ENCODE results near the gene CMKLR1.

The CMKLR1 gene

DNA sequence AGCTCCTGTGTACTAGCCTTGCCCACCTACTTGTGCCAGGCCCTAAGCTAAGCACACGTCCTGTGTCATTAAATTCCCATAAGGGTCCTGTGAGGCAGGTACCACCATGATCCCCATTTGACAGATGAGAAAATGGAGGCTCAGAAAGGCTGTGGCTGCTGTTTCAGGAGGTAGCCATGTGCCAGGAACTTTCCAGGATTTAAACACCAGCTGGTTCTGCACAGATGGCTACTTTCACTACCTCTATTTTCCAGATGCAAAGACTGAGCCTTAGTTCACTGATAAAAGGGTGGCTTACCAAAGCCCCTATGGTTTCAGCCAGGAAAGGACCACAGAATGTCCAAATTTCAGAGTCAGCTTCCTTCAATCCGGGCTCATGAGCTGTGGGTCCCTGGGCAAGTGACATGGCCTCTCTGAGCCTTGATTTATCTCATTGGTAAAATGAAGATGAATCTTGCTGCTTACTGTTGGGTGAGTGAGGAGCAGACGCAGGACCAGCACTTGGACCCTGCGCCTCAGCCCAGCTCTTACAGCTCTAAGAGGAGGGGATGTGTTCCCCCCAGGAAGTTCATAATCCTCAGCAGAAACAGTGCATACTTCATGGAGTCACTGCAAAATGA is 23.5 kb downstream of the CMKLR1 start:
- no peak for DNase-seq (ENCODE audit: low read depth)

DNA sequence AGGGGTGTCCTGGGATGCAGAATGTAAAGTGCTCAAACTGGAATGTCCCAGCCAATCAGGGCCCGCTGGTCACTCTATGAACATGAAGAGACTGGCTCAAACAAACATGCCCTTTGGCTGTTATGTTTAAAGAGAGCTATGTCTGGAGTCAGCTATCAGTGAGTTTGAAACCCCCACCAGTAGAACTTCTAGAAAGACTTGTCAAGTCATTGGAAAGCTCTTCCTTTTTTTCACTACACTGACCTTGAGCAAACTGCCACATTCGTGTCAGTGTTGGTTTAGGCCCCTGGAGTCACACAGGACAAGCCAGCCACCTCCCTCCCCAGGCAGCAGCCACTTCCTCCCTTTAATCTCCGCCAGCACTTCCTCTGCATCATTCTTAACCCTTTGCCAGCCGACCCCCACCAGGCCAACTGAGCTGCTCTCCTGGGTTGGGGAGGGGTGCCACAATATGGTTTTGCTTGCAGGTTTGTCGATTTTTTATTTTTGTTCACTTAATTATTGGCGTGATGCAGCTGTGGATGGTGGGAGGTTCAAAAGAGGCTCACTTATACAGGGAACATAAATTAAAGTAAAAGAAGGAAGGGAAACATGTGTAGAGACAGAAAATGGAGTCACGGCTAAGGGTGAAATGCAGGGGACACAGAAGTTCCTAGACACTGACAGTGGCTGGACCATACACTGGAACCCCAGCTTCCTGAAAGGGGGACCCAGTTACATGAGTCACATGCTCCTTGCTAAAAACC is 25.3 kb downstream of the CMKLR1 start:
- no peak for DNase-seq (ENCODE audit: low read depth)

DNA sequence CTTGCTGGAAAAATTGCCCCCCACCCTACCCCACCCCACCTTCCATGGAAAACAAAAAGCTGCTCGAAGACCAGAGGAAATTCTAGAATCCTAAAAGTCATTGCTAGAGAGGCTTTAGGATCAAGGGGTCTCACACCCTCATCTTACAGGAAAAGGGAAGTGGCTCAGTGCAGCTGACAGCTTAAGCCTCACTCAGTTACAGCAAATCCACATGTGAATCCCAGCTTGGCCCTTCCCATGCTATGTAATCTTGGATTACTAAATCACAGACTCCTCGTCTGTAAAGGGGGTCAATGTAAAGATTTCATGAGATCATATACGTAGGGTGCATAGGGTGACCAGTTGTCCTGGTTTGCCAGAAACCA is 25.9 kb downstream of the CMKLR1 start:
- no peak for DNase-seq (ENCODE audit: low read depth)

DNA sequence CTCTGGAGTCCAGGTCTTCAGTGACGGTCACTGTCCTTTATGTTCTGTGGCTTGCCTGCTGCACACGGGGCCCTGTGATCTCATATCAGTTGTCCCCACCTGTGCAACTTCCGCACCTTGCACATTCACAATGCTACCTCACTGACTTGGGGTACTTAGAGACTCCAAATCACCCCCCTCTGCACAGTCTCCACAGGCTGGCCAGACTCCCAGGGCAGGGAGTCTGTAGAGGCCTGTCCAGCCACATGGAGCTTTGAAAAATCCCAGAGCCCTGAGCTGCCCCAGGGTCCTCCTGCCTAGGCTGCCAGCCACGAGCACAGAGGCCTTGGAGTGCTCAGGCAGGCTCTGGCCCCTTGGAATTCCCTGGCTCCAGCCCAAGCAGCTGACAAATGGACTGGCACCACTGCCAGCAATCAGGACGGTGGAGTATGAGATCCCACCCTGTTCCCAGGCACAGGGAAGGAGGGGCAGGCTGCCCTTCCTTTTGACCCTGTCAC is 26.4 kb downstream of the CMKLR1 start:
- DNase-seq (ENCODE audit: low read depth), result no peak

DNA sequence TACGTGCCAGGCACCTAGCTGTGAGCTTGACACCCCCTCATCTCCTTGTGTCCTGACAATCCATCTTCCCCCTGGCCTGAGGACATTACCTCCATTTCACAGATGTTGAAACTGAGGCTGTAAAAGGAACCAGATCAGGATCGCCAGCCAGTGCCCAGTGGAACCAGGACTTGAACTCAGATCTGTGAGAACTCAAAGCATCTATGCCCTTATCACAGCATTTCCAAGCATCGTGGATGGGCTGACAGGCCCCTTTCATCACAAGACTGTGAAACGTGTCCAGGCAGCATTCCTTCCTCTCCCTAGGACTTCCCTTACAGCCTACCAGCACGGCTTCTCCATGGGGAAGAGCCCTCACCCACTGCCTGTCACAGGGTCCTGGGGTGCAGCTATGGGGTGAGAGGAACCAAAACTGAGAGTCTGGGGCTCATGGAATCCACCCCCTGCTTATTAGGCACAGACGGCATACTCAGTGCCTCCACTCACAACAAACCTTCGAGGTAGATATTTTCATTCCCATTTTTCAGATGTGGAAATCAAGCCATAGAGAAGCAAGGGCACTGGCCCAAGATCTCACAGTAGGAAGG is 26.9 kb downstream of the CMKLR1 start:
- DNase-seq (ENCODE audit: low read depth), result no peak

DNA sequence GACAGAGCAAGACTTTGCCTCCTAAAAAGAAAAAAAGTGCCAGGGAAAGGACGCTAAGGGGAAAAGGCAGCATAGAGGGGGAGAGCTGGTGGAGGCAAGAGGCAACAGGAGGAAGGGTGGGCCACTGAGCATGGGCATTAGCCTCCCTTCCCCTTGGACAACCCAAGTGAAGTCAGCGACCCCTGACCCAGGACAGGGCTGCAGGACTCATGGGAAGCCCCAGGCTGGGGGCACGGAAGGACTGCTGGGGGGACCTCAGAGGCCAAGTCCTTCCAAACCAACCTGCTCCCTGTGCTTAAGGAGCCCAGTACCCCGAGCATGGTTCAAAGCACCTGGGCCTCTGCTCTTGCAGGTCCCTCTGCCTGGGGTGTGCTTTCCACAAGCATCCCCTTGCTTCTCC is 27.5 kb downstream of the CMKLR1 start:
- DNase-seq (ENCODE audit: low read depth), result no peak

DNA sequence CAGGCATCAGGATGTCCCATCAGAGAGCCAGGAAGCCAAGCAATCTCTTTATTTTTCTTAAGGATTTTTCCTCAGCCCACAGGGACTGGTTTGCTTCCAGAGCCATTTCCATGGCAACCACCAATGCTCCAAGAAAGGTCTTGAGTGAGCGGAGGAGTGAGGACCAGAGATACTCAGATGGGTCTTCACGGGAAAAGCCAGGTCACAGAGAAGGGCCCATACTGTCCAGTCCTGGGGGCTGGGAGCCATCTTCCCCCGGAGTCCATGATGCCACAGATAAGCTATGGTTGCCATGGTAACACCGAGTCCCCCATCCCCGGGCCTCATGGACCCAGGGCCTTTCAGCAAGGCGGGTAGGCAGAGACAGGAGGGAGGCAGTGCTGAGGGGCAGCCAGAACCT is 28.6 kb downstream of the CMKLR1 start:
- DNase-seq (ENCODE audit: low read depth), result no peak

DNA sequence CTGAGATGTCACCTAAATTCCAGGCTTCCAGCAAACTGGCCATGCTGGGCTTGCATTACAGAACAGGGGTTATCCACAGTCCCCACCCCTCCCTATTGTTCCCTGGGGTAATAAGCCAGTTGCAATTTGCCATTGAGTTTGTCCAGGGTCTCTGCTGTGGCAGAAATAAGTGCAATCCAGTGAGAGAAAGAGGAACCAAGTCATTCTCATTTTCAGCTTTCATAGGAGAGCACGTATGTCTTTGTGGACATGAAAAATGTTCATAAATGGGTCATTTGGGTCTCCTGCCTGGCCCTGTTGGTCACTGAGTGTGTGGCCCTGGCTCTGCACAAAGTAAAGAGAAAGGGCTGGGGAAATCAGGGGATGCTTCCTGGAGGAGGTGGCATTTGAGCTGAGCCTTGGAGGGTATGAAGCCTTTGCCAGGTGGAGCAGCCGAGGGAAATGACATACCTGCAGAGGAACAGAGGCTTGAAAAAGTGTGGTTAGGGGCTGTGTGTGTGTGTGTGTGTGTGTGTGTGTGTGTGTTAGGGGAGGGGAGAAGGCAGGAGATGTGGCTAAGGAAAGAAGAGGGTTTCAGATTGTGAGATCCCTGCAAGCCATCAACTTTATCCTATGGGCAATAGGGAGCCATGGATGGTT is 29.3 kb downstream of the CMKLR1 start:
- DNase-seq (ENCODE audit: low read depth), result no peak

DNA sequence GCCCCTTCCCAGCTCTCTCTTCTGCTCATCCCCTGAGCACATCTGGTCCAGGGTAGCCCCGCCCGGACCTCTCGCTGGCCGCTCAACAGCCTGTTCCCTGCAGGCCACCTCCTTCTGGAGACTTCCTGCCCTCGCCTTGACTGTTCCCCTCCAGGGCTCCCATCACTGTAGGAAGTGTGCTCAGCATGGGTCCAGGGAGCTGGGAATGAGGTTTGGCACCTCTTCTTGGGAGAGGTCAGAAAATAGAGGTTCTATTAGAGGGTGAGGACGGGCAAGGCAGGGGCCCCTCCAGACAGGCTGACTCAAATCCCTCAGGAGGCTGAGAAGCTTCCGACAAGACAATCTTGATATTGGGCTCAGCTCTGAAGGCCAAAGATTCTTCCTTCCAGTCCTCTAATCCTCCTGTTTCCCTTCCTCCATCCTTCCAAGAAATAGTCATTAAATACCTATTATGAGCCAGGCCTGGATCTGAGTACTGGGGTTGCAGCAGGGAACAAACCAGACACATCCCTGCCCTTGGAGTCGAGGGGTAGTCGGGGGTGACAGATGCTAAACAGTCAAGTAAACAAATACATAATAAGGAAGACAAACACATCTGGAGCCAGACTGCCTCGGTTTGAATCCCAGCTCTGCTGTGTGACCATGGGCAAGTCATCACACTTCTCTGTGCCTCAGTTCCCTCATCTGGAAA is 30.6 kb downstream of the CMKLR1 start:
- DNase-seq (ENCODE audit: low read depth), result no peak

DNA sequence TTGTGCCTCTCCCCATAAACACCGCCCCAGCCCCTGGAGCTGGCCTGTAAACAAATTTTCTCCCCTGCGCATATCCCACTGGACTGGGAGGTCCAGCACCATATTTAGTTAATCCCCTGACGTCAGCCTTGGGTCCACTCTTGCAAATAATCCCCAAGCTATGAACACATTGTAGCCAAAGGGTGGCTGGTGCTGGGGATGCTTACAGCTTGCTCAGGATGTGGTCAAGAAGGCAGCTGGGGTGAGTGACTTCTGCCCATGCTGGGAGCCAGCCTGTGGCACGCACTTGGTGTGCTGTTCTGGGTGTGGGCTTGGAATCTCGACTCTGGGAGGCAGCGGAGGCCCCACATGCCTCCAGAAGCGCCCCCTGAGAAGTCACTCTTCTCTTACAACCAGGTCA is 32.1 kb downstream of the CMKLR1 start:
- DNase-seq (ENCODE audit: low read depth), result peak; percentile 79

DNA sequence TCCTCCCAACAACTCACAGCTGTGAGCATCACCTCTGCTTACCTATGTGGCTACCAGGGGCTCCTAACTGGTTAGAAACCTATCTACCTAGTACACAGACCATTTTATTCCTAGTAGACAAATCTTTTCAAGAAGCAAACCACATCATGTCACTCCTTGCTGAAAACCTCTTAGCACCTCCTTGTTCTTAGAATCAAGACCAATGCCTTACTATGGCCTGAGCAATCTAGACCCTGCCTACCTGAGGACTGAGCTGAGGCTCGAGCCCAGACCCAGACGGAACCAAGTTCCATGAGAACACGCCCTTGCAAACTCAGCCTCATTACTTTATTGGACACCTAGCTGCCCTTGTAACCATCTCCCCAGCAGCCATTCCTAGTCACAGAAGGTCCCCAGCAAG is 32.6 kb downstream of the CMKLR1 start:
- no peak for DNase-seq (ENCODE audit: low read depth)

DNA sequence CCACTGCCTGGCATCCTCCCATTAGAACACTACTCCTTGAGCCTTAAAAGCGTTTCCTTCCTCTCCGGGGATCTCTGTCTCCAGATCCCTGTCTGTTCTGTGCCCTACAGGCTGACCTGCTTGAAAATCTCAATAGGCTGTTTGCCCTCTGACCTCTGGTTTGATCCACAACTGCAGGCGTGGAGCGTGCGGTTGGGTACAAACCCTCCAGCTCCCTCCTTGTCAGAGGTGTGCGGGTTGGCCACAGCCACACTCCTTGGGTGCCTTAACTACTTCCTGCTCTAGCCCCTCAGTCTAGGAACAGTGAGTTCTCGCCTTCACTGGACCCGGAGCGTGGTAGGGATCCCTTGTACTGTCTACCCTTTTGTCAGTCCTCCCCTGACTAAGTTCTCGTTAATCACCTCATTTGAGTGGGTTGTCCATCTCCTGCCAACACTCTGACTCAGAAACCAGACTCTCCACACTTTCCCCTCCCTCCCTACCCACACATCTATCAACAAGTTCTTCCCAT is 33.1 kb downstream of the CMKLR1 start:
- DNase-seq (ENCODE audit: low read depth), result peak; percentile 81

DNA sequence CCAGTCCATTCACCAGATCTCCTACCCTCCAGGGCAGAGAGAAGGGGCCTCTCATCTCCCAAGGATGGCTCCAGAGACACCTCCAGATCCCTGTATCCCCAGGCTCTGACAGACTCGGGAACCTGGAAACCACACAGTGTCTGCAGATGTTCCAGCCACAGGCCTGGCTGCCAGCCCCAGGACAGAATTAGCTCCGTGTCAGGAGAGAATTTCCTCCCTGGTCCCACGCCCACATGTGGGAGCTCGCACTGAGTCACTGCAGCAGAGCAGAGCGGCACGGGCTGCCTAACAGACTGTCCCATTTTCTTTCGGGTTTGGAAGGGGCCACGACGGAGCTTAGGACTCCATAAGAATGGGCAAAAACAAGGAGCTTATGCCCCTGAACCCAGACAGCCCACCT is 33.6 kb downstream of the CMKLR1 start:
- peak; percentile 93 for DNase-seq (ENCODE audit: low read depth)

DNA sequence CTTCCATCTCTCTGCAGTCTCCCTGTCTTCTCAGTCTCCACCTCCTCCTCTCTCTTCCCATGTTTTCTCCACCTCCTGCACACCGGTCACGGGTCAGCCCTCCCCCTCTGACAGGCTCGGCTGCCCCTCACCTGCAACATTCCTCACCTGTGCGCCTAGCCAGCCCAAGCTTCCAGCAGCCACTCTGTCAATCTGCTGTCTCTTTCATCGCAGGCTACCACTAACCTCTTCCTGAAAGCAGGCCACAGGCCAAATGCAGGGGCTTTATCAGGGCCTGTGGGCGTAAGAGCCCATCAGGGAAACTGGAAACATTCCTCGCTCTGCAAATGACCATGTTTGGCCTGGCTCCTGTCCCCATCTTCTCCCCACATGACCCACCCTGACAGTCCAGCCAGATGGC is 34.5 kb downstream of the CMKLR1 start:
- no peak for DNase-seq (ENCODE audit: low read depth)

DNA sequence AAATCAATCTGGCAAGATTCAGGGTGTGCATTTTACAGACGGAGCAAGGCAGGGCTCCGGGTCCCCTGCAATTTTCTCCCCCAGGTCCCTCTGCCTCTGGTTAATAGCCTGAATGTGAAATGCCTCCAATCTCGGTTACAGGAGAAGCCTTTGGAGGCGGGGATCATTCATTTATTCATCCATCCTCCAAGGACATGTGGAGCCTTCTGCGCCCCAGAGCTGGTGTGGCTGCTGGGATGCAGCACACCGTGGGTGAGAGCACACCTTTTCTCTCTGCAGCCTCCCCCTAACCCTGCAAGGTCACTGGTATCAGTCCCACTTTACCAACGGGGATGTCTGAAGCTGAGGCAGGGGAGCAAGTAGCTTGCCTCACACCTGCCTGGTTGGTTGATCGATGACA is 35.4 kb downstream of the CMKLR1 start:
- no peak for DNase-seq (ENCODE audit: low read depth)

DNA sequence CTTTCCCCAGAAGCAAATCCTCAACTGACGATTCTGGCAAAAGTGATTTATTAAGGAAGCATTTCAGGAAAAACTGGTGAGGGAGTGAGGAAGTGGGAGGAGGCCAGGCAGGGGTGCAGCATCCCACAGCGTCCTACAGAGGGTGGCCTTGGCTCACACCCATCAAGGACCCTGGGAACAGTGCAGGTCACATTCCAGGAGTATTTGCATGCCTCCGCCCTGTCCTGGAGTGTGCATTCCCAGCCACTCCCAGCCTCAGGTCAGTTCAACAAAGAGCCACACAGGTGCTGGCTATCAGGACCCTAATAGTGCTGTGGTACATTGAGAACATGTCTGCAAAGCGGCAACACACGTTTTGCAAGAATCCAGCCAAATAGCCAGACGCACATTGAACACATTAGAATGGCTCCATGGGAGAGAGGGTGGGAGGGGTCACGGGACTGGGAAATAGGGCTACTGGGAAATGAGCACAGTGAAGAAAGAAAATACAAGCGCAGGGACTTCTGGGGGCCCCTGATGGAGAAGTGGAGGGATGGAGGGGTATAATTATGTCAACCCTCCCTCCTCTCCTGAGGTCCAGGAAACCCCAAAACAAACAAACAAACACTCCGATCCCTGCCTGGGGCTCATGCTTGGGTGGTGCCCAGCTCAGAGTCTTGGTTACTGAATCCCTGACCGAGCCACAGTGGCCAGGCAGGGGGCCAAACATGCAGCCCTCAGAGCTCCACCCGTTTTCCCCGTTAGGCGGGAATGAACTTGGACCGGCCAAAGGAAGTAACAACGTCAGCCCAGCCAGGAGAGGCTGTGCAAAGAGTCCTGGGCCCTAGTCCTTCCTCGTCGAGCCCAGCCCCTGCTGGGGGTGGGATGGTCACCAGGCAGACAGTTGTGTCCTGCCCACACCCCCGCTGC is 36.5 kb downstream of the CMKLR1 start:
- peak; percentile 86 for DNase-seq (ENCODE audit: low read depth)

DNA sequence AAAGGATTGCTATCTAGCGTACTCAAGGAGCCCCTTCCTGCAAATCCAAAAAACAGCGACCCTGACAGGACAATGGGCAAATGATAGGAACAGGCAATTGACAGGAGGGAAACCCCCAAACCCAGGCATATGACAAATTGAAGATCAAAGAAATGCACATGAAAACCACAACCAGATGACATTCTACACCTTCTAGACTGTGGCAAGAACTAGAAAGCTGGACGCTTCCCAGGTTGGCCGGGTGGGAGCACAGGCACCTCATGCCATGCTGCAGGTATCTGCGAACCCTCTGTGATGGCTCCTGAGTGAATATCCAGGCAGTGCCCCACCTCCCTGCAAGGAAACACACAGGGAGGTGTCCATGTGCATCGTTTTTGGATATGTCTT is 37.1 kb downstream of the CMKLR1 start:
- no peak for DNase-seq (ENCODE audit: low read depth)

DNA sequence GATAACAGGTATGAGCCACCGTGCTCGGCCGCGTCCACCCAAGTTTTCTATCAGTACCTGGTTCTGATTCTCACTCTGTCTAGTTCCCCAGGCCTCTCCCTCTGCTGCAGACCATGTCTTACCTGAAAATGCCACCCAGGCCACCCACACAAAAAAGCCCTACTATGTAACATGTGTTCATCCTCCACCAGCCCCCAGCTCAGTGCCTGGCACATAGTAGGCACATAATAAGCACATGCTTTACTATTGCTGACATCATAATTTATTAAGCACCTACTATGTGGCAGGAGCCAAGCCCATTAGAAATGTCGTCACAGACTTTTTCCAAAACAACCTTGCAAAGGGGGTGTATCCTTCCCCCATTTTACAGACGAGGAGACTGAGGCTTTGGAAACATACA is 37.8 kb downstream of the CMKLR1 start:
- no peak for DNase-seq (ENCODE audit: low read depth)

DNA sequence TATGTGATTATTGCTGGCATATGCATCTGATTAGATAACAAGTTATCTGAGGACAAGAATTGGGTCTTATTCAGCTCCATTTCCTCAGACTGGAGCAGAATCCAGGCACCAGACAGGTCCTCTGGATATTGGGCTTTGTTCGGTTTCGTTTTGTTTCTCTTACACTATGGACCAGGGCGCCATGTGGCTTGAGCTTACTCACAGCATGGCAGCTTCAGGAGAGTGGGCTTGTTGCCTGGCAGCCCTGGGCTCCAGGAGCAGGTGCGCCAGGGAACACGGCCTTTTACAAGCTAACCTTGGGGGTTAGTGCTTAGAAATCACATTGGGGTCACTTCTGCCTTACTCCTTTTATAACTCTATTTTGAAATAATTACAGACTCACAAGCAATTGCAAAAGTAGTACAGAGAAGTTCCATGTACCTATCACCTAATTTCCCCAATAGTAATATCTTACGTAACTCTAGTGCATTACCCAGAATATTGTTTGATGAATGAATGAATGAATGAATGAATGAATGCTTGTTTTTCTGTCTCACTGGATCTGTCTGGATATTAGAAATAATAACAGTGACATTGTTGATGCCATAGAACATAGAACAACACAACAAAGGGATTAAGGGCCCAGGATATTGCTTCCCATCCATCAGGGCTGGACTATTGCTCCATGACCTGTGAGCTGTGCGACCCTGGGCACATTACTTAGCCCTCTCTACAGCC is 39.0 kb downstream of the CMKLR1 start:
- no peak for DNase-seq (ENCODE audit: low read depth)

DNA sequence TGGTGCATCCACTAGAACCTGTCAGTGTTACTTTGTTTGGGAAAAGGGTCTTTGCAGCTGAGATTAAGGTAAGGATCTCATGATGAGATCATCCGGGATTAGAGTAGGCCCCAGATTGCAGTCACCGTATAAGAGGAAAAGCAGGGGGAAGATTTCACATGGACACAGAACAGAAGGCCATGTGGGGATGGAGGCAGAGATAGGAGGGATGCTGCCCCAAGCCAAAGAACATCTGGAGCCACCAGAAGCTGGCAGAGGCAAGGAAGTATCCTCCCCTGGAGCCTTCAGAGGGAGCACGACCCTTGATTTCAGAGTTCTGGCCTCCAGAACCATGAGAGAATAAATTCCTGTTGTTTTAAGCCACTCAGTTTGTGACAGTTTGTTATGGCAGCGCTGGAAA is 39.6 kb downstream of the CMKLR1 start:
- DNase-seq (ENCODE audit: low read depth), result no peak
